ENCODE data around the gene CNKSR1.

DNA sequence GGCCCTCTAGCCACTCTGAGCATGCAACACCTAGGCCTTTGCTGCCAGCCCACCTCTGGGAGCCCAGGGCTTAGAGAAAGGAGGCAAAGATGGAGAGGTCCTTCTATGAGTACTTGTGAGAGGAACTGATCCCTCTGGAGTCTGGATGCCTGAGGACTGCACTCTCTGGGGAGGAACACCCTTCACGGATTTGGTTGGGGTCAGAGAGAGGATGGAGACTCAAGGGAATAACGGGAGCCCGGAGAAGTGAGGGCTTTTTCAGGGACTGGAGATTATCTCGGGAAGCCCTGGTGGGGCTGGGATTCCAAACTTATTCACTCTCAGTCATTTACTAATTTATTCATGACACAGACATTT lies 8.1 kb upstream of the CNKSR1 start:
- TF ChIP-seq, protein P1, sequence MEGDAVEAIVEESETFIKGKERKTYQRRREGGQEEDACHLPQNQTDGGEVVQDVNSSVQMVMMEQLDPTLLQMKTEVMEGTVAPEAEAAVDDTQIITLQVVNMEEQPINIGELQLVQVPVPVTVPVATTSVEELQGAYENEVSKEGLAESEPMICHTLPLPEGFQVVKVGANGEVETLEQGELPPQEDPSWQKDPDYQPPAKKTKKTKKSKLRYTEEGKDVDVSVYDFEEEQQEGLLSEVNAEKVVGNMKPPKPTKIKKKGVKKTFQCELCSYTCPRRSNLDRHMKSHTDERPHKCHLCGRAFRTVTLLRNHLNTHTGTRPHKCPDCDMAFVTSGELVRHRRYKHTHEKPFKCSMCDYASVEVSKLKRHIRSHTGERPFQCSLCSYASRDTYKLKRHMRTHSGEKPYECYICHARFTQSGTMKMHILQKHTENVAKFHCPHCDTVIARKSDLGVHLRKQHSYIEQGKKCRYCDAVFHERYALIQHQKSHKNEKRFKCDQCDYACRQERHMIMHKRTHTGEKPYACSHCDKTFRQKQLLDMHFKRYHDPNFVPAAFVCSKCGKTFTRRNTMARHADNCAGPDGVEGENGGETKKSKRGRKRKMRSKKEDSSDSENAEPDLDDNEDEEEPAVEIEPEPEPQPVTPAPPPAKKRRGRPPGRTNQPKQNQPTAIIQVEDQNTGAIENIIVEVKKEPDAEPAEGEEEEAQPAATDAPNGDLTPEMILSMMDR (conservative IDR thresholded peaks at IDR 0.05 in 1 of 2, IDR thresholded peaks at IDR 0.05 in 1 of 2; ENCODE audit: low read depth in 1 of 2, low read length in 2 of 2) = no peak
- no peak for TF ChIP-seq EZH2 (IDR thresholded peaks at IDR 0.05; ENCODE audit: low read length, missing control alignments)

All from fibroblast of lung (primary cell).